ENCODE results near the gene EDC3. TPM values are rescaled to one million over a fixed set of nuclear protein-coding genes. Genes with fewer than 3 reads are reported as not detected.

EDC3 gene
- total RNA-seq, 2 donors from 2014 or later, result 11.5 to 16.2 TPM

GRCh38 chr15:74723187-74723586 lies 27.4 kb upstream of the EDC3 start:
- DNase-seq (ENCODE audit: low spot score) (no peak), ATAC-seq (ENCODE audit: insufficient number of reproducible peaks, low FRiP score, low read depth) (no peak)
- Histone ChIP-seq H3K27me3 (replicated peaks; ENCODE audit: insufficient read depth) (no peaks in the 10 kb centered on the region), H3K4me1 (ENCODE audit: control insufficient read depth in 1 of 2, low read depth in 2 of 2) (peaks cover 4 to 8% of the 10 kb centered on the region in 2 donors), H3K27ac (no peak overlapping the region), H3K4me3 (no peak overlapping the region), H3K9me3 (no peaks in the 10 kb centered on the region), H3K36me3 (no peaks in the 10 kb centered on the region)
- TF ChIP-seq CTCF (IDR thresholded peaks at IDR 0.05), result no peak

GRCh38 chr15:74722591-74722990 lies 26.8 kb upstream of the EDC3 start:
- DNase-seq (ENCODE audit: low spot score), result no peak
- no peak overlapping the region for H3K27ac ChIP-seq
- TF ChIP-seq CTCF (IDR thresholded peaks at IDR 0.05), result no peak
- H3K4me3 ChIP-seq, result no peak overlapping the region
- H3K36me3 ChIP-seq, result no peaks in the 10 kb centered on the region
- H3K4me1 ChIP-seq (ENCODE audit: control insufficient read depth in 1 of 2, low read depth in 2 of 2), result peaks cover 4 to 8% of the 10 kb centered on the region in 2 donors
- ATAC-seq (ENCODE audit: insufficient number of reproducible peaks, low FRiP score, low read depth), result no peak
- no peaks in the 10 kb centered on the region for H3K9me3 ChIP-seq
- H3K27me3 ChIP-seq (replicated peaks; ENCODE audit: insufficient read depth), result no peaks in the 10 kb centered on the region

GRCh38 chr15:74716651-74717050 lies 20.8 kb upstream of the EDC3 start:
- DNase-seq (ENCODE audit: low spot score), result no peak
- ATAC-seq (ENCODE audit: insufficient number of reproducible peaks, low FRiP score, low read depth), result no peak

GRCh38 chr15:74712311-74712710 lies 16.5 kb upstream of the EDC3 start:
- H3K4me1 ChIP-seq (ENCODE audit: control insufficient read depth in 1 of 2, low read depth in 2 of 2), result no peaks in the 10 kb centered on the region
- ATAC-seq (ENCODE audit: insufficient number of reproducible peaks, low FRiP score, low read depth) (no peak), DNase-seq (ENCODE audit: low spot score) (no peak)
- H3K9me3 ChIP-seq, result no peaks in the 10 kb centered on the region
- no peaks in the 10 kb centered on the region for H3K27me3 ChIP-seq (replicated peaks; ENCODE audit: insufficient read depth)
- H3K4me3 ChIP-seq, result no peak overlapping the region
- no peak for TF ChIP-seq CTCF (IDR thresholded peaks at IDR 0.05)
- H3K36me3 ChIP-seq, result no peaks in the 10 kb centered on the region
- no peak overlapping the region for H3K27ac ChIP-seq

More at GRCh38 chr15:74716651-74717050, 20.8 kb upstream of the EDC3 start:
- no peaks in the 10 kb centered on the region for H3K27me3 ChIP-seq (replicated peaks; ENCODE audit: insufficient read depth)
- H3K4me1 ChIP-seq (ENCODE audit: control insufficient read depth in 1 of 2, low read depth in 2 of 2), result no peaks in the 10 kb centered on the region
- no peaks in the 10 kb centered on the region for H3K9me3 ChIP-seq
- no peak overlapping the region for H3K27ac ChIP-seq
- no peaks in the 10 kb centered on the region for H3K36me3 ChIP-seq
- TF ChIP-seq CTCF (IDR thresholded peaks at IDR 0.05), result no peak
- H3K4me3 ChIP-seq, result no peak overlapping the region

- Histone ChIP-seq H3K36me3 (no peaks in the 10 kb centered on the region), H3K9me3 (no peaks in the 10 kb centered on the region), H3K4me1 (ENCODE audit: control insufficient read depth in 1 of 2, low read depth in 2 of 2) (no peaks in the 10 kb centered on the region), H3K27ac (no peak overlapping the region), H3K4me3 (no peak overlapping the region), H3K27me3 (replicated peaks; ENCODE audit: insufficient read depth) (no peaks in the 10 kb centered on the region)
- ATAC-seq (ENCODE audit: insufficient number of reproducible peaks, low FRiP score, low read depth) (no peak), DNase-seq (ENCODE audit: low spot score) (no peak)
- no peak for TF ChIP-seq CTCF (IDR thresholded peaks at IDR 0.05)
Measured at GRCh38 chr15:74710319-74711094, 14.7 kb upstream of the EDC3 start.
